Activated naive CD4-positive, alpha-beta T cell treated with anti-CD3 and anti-CD28 coated beads, Interleukin-2, amount 50 U/mL, for 24 hours (primary cell): ENCODE data around the gene PAGE4.

Source experiments
- H3K27ac Mint-ChIP-seq: one replicate; pipeline ENCODE4 v1.8.0; 2021; ENCODE audit warnings: mild to moderate bottlenecking, mixed read lengths
- H3K27me3 Mint-ChIP-seq: one replicate; pipeline ENCODE4 v1.8.0; 2021; ENCODE audit warnings: mixed read lengths
- H3K36me3 Mint-ChIP-seq: one replicate; pipeline ENCODE4 v1.8.0; 2021; ENCODE audit warnings: mixed read lengths
- H3K4me1 Mint-ChIP-seq: one replicate; pipeline ENCODE4 v1.8.0; 2021; ENCODE audit warnings: mixed read lengths
- H3K4me3 Mint-ChIP-seq: one replicate; pipeline ENCODE4 v1.8.0; 2021; ENCODE audit warnings: mild to moderate bottlenecking, mixed read lengths
- H3K9me3 Mint-ChIP-seq: one replicate; pipeline ENCODE4 v1.8.0; 2021; ENCODE audit warnings: mixed read lengths

PAGE4 gene, protein sequence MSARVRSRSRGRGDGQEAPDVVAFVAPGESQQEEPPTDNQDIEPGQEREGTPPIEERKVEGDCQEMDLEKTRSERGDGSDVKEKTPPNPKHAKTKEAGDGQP

DNA sequence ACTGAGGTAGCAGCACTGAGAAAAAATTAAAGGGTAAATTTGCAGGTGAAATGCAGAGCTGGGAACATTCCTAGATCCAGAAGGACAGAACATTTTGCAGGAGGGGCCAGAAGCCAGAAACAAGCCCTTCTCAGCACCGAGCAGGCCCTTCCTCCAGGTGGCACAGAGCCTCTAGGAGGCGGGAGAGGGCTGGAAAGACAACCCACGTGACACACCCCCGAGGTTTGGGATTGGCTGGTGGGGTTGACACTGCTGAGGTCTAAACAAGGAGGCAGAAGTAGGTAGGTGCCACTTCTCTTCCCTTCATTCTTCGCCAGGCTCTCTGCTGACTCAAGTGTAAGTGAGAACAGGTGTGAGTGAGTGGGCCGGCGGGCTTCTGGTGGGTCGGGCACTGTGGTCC, at the start of gene PAGE4:
Gene PAGE4 (plus strand): TSS at position 288 of the 400 bp plus-strand sequence. CDS start 1,126 bp downstream, outside the sequence.
- no peaks in the 10 kb centered on the region for H3K4me1 Mint-ChIP-seq
- no peaks in the 10 kb centered on the region for H3K36me3 Mint-ChIP-seq
- no peak within 1 kb of the TSS for H3K4me3 Mint-ChIP-seq
- H3K27me3 Mint-ChIP-seq = peaks cover 3% of the 10 kb centered on the region
- no peaks in the 10 kb centered on the region for H3K9me3 Mint-ChIP-seq
- H3K27ac Mint-ChIP-seq = no peak within 1 kb of the TSS

DNA sequence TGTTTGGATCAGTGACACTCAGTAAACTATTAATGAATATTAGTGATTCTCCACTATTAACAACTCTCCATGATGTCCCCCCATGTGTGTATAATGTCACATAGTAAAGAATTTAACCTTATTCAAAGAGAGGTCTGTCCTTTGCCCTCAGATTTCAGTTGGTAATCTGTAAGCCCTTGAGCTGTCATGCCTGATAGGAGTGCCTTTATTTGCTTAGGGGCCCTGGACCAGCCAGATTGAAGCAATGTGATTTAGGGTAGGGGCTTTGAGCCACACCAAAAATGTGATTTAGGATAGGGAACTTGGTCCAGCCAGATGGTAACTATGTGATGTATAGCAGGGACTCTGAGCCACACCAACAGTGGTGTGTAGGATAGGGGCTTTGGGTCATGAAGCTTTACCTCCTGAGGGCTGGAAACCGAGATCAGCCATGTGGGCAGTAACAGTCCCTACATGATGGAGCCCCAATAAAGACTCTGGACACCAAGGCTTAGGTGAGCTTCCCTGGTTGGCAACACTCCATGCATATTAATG, 44.3 kb upstream of the PAGE4 start:
- no peaks in the 10 kb centered on the region for H3K9me3 Mint-ChIP-seq
- H3K36me3 Mint-ChIP-seq = no peaks in the 10 kb centered on the region
- no peaks in the 10 kb centered on the region for H3K27me3 Mint-ChIP-seq
- H3K4me3 Mint-ChIP-seq = no peak overlapping the region
- no peaks in the 10 kb centered on the region for H3K4me1 Mint-ChIP-seq
- H3K27ac Mint-ChIP-seq = no peak overlapping the region

DNA sequence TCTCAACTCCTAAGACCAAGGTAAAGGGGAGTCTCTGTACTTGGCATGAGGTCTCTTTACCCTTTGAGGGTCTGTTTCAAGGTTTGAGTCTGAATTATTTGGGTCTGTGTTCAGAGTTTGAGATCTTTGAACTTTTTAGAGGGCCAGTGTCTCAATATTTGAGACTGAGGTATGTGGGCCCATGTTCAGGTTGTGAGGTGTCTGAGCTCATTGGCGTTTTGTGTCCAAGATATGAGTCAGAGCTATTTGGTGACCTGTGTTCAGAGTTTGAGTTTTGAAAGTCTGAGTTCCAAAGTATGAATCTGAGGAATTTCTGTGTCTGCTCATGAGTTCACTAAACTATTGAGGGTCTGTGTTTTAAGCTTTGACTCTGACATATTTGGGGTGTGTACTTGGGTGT, 36.7 kb upstream of the PAGE4 start:
- Mint-ChIP-seq H3K36me3 (no peaks in the 10 kb centered on the region), H3K27ac (no peak overlapping the region), H3K4me3 (no peak overlapping the region), H3K4me1 (no peaks in the 10 kb centered on the region), H3K9me3 (no peaks in the 10 kb centered on the region), H3K27me3 (peaks cover under 1% of the 10 kb centered on the region)

DNA sequence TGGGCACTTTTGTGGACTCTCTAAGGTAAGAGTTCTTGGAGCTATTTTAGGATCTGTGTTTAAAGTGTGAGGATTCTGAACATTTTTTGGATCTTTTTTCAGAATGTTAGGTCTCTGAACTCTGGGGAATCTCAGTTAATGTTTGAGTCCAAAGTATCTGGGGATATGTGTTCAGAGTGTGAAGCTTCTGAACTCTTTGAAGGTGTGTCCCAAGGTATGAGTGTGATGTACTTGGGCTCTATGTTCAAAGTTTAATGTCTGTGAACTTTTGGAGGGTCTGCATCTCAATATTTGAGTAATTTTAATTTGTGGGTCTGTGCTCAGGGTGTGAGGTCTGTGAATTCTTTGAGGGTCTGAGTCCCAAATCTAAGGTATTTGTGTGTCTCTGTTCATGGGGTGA, 35.4 kb upstream of the PAGE4 start:
- no peak overlapping the region for H3K27ac Mint-ChIP-seq
- no peaks in the 10 kb centered on the region for H3K36me3 Mint-ChIP-seq
- no peaks in the 10 kb centered on the region for H3K4me1 Mint-ChIP-seq
- peaks cover 5% of the 10 kb centered on the region for H3K27me3 Mint-ChIP-seq
- H3K4me3 Mint-ChIP-seq = no peak overlapping the region
- no peaks in the 10 kb centered on the region for H3K9me3 Mint-ChIP-seq

DNA sequence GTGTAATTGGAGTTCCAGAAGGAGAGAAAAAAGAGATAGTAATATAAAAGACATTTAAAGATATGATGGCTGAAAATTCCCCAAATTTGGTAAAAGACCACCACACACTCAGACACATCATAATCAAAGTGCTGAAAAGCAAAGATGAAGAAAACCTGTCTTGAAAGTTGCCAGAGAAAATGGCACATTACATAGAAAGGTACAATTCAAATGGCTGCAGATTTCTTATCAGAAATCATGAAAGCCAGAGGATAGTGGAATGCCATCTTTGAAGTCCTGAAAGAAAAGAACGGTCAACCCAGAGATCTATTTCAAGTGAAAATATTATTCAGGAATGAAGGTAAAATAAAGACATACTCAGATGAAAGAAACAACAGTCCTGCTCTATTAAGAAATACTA, 29.3 kb upstream of the PAGE4 start:
- H3K9me3 Mint-ChIP-seq = peaks cover 8% of the 10 kb centered on the region
- peaks cover 9% of the 10 kb centered on the region for H3K27me3 Mint-ChIP-seq
- peaks cover 2% of the 10 kb centered on the region for H3K36me3 Mint-ChIP-seq
- peak overlapping the region; percentile 6 for H3K27ac Mint-ChIP-seq
- no peaks in the 10 kb centered on the region for H3K4me1 Mint-ChIP-seq
- no peak overlapping the region for H3K4me3 Mint-ChIP-seq

DNA sequence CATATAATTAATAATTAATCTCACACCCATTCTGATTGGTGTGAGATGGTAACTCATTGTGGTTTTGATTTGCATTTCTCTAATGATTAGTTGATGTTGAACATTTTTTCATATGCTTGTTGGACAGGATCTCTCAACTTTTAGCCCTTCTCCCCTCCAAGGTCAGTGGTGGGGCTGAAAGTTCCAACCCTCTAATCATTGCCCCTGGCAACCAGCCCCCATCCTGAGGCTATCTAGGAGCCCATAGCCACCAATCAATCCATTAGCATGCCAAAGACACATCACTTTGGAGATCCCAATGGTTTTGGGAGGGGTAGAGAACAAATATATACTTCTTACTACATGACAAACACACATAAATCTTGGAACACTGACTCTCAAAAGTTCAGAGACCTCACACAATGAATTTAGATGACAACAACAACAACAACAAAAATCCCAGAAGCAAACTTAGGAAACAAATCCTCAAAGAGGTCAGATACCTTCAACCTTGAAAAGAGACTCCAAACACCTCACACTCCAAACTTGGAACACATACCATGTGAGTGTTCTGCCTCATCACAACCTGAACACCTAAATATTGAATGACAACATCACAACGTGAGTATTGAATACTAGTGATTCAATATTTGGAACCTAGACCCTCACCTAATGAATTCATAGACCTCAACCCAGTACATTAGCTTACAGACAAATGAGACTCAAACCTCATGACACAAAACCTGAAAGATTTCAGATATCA, 19.0 kb upstream of the PAGE4 start:
- no peaks in the 10 kb centered on the region for H3K9me3 Mint-ChIP-seq
- H3K36me3 Mint-ChIP-seq = peaks cover 3% of the 10 kb centered on the region
- H3K4me1 Mint-ChIP-seq = no peaks in the 10 kb centered on the region
- no peak overlapping the region for H3K4me3 Mint-ChIP-seq
- H3K27me3 Mint-ChIP-seq = no peaks in the 10 kb centered on the region
- H3K27ac Mint-ChIP-seq = no peak overlapping the region

DNA sequence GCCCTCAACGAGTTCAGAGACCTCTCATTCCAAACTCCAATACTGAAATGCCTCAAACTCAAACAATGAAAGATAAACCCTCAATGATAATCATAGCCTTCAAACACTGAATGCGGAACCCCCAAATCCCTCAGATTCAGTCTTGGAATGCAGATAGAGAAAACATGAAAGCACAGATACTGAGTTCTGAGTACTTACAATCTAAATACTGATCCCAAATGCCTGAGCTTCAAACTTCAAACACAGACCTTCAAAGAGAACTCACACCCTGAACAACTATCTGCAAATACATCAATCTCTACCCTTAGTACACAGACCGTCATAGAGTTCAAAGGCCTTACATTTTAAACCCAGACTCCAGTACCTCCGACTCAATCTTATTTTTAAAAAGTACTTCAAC, 16.9 kb upstream of the PAGE4 start:
- Mint-ChIP-seq H3K36me3 (peaks cover 3% of the 10 kb centered on the region), H3K27me3 (no peaks in the 10 kb centered on the region), H3K4me3 (no peak overlapping the region), H3K27ac (no peak overlapping the region), H3K4me1 (no peaks in the 10 kb centered on the region), H3K9me3 (no peaks in the 10 kb centered on the region)

DNA sequence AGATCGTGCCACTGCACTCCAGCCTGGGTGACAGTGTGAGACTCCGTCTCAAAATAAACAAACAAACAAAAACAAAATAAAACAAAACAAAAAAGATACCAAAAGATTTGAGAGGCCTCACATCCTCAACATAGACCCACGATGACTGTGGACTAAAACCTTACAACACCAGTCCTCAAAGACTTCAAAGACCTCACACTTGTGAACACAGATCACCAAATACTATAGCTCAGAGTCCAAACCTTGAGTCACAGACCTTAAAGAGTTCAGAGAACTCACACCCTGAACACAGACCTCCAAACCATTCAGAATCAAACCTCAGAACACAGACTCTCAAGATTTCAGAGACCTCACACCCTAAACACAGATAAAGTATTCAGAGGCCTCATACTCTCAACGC, 12.7 kb upstream of the PAGE4 start:
- Mint-ChIP-seq H3K4me1 (no peaks in the 10 kb centered on the region), H3K36me3 (peaks cover 3% of the 10 kb centered on the region), H3K4me3 (no peak overlapping the region), H3K9me3 (no peaks in the 10 kb centered on the region), H3K27ac (no peak overlapping the region), H3K27me3 (no peaks in the 10 kb centered on the region)

DNA sequence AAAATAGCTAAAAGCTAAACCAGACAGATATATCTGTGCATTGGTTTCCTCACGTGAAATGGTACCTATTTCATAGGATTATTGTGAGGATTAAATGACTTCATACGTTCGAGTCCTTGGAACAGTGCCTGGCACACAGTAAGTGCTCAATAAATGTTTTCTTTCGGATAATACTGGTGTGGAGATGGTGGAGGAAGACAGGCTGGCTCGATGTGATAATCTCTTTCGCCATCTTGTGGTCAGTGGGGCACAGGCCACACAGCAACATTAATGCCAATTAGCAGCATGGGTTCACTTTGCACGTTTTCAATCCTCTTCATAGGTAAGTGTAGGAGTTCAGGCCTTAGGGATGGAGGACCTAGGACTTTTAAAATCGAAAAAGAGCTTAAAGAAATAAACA, 9.3 kb downstream of the PAGE4 start:
- Mint-ChIP-seq H3K4me1 (no peaks in the 10 kb centered on the region), H3K4me3 (no peak overlapping the region), H3K27ac (no peak overlapping the region), H3K9me3 (no peaks in the 10 kb centered on the region), H3K27me3 (no peaks in the 10 kb centered on the region), H3K36me3 (no peaks in the 10 kb centered on the region)

DNA sequence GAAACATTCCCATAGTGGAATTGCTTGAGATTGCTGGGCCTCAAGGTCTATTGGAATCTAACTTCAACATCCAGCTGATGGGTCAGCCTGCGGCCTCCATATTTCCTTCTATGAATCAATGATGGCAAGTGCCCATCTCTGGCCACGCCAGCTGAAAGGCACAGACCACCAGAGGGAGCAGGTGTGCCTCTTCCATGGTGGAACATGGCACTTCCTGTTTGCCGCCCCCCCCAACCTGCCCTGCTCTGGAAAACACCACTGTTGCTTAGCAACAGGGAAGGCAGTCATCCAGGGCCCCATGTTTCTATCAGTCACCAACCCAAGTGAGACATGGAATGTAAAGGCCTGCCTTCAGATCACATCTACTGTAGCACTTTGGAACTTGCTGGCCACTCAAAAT, 11.6 kb downstream of the PAGE4 start:
- Mint-ChIP-seq H3K27me3 (no peaks in the 10 kb centered on the region), H3K9me3 (no peaks in the 10 kb centered on the region), H3K4me3 (no peak overlapping the region), H3K27ac (no peak overlapping the region), H3K36me3 (no peaks in the 10 kb centered on the region), H3K4me1 (no peaks in the 10 kb centered on the region)

DNA sequence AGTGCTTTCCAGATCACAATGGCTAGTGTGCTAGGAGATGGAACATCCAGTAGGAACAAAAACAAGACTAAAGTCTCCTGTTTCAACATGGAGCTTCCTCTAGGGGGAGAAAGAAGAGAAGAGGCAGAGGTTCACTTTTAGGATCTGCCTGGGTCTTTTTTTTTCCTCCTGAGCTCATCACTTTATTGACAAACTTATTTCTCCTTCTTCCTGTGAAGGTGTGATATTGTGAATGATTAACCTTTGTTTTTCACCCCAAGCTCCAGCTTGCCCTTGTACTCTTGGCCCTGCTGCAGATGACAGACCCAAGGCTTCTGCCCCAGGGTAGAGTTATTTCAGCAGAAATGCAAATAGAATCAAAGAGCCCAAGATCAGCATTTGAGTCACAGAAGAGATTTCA, 13.5 kb downstream of the PAGE4 start:
- H3K4me3 Mint-ChIP-seq = no peak overlapping the region
- H3K4me1 Mint-ChIP-seq = no peaks in the 10 kb centered on the region
- no peaks in the 10 kb centered on the region for H3K9me3 Mint-ChIP-seq
- peaks cover 2% of the 10 kb centered on the region for H3K27me3 Mint-ChIP-seq
- no peak overlapping the region for H3K27ac Mint-ChIP-seq
- no peaks in the 10 kb centered on the region for H3K36me3 Mint-ChIP-seq

DNA sequence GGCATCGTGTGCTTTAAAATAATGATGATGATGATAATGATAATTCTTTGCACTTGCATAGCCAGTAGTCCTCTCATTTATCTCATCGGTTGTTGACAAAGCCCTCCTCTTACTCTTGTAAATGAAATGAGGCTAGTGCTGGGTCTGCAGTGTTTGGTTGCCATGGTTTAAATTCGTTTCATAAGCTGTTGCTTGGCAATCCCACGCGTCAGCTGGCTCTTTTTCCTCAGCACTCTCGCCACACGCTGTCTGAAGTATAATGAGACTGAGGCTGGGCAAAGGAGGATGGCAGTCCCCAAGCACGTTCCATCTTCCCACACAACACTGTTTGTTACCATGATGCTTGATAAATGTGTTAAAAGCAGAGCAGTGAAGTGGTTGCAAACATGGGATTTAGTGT, 15.5 kb downstream of the PAGE4 start:
- Mint-ChIP-seq H3K9me3 (no peaks in the 10 kb centered on the region), H3K4me3 (no peak overlapping the region), H3K4me1 (no peaks in the 10 kb centered on the region), H3K27ac (no peak overlapping the region), H3K36me3 (no peaks in the 10 kb centered on the region), H3K27me3 (peaks cover 2% of the 10 kb centered on the region)

DNA sequence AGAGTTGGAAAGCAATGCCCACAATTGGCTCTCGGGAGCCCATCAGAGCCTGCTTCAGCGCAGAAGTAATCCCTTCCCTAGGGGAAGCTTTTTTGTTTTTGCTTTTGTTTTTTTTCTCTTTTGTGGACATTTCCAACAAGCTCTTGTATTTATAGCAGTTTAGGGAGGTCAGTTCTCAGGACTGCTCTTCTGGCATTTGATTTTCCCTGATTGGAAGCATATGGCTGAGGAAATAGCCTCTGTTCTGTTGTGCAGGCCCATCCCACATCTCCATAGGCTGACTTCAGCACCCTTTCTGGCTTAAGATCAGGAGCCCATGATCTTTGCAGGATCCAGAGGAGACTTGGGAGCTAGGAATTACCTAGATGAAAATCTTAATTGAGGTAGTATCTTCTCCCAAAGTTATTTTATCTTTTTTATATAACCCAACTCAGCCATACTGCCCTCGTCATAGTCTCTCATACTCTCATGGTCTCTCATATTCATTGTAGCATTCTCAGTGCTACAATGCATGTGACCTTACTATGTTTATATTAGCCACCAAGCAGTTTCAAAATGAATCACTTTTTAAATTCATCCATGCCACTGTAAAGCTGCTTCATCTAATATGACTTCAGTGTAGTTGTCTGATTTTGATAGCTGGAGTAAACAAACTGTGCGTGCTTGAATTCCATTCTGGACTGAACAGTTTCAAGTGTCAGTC, 16.7 kb downstream of the PAGE4 start:
- Mint-ChIP-seq H3K4me3 (no peak overlapping the region), H3K9me3 (no peaks in the 10 kb centered on the region), H3K27ac (no peak overlapping the region), H3K36me3 (no peaks in the 10 kb centered on the region), H3K4me1 (no peaks in the 10 kb centered on the region), H3K27me3 (peaks cover 2% of the 10 kb centered on the region)

DNA sequence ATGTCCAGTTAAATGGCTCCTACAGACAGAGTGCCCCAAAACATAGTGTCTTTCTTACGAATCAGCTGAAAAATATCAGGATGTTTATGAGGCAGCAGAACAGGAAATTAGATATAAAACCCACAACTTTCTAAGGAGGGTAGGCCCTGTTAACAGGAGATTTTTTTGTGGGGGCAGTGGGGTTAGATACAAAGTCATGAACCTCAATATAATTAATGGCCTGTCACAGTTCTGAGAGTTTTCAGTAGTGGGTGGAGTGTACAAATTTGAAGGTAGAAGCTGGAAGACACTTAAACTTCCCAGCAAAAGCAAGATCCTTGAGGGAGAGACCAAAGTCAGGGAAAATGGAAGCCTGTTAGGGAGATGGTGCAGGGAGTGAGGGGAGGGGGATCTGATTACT, 17.4 kb downstream of the PAGE4 start:
- Mint-ChIP-seq H3K4me3 (no peak overlapping the region), H3K4me1 (no peaks in the 10 kb centered on the region), H3K36me3 (no peaks in the 10 kb centered on the region), H3K27ac (no peak overlapping the region), H3K9me3 (no peaks in the 10 kb centered on the region), H3K27me3 (peaks cover 2% of the 10 kb centered on the region)

DNA sequence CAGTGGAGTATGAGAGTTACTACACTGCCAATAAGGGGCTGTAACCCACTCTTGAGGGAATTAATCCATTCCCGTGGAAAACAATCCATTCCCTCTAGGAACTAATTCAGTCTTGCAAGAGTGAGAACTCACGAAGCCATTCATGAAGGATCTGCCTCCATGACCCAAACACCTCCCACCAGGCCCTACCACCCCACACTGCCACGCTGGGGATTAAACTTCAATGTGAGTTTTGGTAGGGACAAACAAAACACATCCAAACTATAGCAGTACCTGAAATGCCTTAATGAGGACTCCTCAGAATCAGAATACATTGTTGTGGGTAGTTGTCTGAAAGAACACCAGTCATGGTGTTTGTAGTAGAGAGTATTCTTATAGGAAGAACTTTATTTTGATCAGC, 19.2 kb downstream of the PAGE4 start:
- no peaks in the 10 kb centered on the region for H3K9me3 Mint-ChIP-seq
- H3K4me3 Mint-ChIP-seq = no peak overlapping the region
- H3K4me1 Mint-ChIP-seq = no peaks in the 10 kb centered on the region
- H3K27ac Mint-ChIP-seq = no peak overlapping the region
- H3K36me3 Mint-ChIP-seq = no peaks in the 10 kb centered on the region
- H3K27me3 Mint-ChIP-seq = peaks cover 2% of the 10 kb centered on the region

DNA sequence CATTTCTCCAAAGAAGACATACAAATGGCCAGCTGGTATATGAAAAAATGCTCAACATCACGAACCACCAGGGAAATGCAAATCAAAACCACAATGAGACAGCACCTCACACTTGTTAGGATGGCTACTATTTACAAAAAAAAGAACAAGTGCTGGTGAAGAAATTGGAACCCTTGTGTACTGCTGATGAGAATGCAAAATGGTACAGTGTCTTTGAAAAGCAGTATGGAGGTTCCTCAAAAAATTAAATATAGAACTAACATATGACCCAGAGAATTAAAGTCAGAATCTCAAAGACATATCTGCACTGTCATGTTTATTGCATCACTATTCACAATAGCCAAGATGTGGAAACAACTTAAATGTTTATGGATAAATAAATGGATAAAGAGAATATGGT, 20.9 kb downstream of the PAGE4 start:
- Mint-ChIP-seq H3K9me3 (no peaks in the 10 kb centered on the region), H3K27ac (no peak overlapping the region), H3K36me3 (no peaks in the 10 kb centered on the region), H3K4me1 (no peaks in the 10 kb centered on the region), H3K4me3 (no peak overlapping the region), H3K27me3 (peaks cover 2% of the 10 kb centered on the region)
